HL-60/S4 treated with retinoic acid at 250 ng/mL for 4 days and 3 days (cell line): Measurements from ENCODE around the gene PFN4.
"Not testable (repeated sequence)": the region's sequence is repeated elsewhere in the genome, so short reads cannot be mapped to it uniquely, and the experiment has no call there.

ENCODE experiments used
- in situ Hi-C: fragments of 300-500 bp; cut with MboI; formaldehyde crosslinking; loops from 2 replicates; pipeline ENCODE4 v1.7.0; 2022; ENCODE audit warnings: low sequenced_read_pairs

PFN4 gene, protein sequence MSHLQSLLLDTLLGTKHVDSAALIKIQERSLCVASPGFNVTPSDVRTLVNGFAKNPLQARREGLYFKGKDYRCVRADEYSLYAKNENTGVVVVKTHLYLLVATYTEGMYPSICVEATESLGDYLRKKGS

DNA sequence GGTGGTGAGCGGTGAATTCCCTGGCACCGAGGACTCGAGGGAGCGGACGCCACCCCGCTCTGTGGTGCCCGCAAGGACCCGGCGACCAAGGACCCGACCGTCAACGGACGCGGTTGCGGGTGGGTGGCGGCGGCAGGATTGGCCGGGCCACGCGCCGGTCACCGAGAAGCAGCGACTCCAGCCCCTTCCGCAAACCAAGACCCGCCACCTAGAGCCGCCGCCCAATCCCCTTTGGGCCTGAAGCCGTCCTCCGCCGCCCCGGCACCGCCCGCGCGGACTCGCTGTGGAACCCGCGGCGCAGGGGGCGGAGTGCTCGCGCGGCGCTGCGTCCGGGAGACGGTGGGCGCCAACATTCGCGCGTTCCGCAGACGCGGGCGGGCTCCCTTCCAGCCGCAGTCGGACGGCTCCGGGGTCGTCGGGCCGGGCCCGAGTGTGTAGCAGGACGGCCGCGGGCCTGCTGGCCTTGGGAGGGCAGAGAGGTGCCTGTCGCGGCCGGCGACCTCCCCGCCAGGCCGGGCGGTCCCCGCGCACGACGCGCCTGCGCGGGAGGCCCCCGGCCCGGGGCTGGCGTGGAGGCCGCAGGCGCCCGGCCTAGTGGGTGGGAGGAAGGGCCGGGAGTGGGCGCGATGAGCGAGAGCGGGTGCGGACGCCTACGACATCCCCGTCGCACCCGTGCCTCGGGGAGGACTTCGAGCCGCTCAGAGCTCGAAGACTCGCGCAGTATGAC lies at the start of gene PFN4, which contains the start of gene FAM228B:
PFN4 (minus strand) TSS at position 140 of the 727 bp plus-strand sequence. CDS start 799 bp downstream, outside the sequence.
FAM228B (plus strand) TSS at position 275 of the 727 bp plus-strand sequence. CDS start 893 bp downstream, outside the sequence.
- in situ Hi-C loops, result no loop called here

DNA sequence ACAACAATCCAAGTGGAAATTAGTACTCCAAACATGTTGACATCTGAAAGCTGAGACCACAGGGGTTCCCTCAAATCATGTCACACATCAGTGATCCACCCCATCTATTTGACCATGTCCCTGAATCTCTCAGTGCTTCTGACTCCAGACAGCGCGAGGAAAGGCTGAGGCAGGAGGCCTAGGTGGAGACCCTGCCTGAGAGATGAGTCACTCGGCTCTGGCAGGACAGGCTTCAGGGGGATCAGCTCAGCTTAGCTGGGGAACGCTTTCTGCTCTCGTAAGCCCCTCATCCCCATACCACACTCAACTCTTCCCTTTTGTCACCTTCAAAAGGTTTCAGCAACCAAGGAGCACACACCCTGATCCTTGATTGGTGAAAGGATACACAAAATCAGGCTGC lies 45.9 kb upstream of the PFN4 start:
- in situ Hi-C loops, result no loop called here

DNA sequence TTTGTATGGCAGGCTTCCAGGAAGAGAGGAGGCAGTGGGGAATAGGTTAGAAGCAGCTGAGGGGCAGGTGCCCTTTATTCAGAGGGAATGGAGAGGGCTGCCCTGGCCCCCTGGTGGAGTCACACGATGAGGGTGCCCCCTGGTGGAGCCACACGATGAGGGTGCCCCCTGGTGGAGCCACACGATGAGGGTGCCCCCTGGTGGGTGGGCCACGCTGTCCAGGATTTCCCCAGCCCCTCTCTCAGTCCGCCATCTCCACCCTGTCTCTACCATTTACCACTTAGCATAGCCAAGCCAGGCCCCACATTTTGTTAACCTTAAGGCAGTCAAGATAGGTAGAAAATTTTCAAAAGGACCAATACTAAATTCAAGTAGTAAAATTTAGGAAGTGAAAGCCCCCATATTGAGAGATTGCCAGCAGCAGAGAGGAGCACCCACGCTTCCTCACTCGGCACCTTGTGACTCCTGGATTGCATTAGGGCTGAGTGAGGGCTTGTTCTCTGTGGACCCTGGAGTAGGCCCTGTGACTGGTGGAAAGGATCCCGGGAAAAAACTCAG lies 41.4 kb upstream of the PFN4 start:
- in situ Hi-C loops, result no loop called here

DNA sequence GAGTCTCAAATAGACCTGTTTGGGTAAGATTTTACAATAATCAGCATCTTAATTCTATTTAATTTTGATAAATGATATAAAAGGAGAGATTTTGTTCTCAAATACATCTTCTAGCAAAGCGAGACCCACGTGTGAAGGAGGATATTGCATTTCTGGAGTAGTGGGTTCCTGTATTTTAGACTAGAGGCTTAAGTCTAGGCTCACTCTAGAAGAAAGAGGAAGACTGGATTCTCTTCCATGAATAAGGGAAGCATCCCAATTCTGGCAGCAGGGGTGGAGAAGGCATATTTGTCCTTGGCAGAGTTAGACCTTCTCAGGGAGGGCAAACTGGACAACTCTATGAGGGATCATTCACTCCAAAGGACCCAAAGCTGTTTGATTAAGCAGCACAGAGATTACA lies 40.5 kb upstream of the PFN4 start:
- in situ Hi-C loops, result no loop called here

DNA sequence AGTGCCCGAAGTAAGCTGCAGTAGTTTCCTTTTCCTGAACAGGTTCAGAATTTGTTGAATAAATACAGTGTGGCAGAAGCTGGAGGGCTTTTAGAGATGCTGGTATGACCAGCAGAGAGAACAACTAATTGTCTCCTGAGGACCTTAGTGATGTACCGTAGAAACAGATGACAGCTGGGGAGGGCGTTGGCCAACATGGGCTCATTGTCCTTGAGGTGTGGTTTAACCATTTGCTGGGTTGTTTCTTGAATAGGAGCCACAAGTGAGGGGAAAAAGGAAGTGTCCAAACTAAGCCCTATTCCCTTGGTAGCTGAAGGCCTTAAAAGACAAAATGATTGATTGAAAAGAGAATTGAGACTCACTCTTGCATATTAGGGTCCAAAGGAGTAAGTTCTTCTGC lies 40.1 kb upstream of the PFN4 start:
- in situ Hi-C loops, result no loop called here

DNA sequence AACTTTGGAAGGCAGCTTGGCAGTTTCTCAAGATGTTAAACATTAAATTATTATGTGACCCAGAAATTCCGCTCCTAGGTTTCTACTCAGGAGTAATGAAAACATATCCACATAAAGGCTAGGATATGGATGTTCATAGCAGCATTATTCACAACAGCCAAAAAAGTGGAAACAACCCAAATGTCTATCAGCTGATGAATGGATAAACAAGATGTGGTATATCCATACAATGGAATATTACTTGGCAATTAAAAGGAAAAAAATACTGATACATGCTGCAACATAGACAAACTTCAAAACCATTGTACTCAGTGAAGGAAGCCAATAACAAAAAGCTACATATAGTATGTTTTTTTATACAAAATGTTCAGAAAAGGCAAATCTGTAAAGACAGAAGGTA lies 39.4 kb upstream of the PFN4 start:
- in situ Hi-C loops, result no loop called here

DNA sequence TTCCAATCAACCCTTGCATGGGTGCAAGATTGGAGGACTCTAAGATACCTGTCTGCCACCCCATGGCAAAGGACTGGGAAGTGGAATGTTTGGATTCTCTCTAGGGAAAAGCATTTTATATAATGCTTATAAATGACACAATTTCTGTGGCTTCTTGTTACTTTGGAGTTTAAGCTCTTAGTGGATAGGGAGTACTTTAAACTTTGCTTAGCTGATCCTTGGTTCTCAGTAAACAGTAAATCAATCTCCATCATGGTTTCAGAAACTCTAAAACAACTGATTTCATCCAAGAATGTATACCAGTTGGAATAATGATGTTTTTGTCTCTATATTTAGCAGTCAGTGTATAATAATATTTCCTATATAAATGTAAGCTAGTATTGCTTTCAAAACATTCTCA lies 37.6 kb upstream of the PFN4 start:
- in situ Hi-C loops, result no loop called here

DNA sequence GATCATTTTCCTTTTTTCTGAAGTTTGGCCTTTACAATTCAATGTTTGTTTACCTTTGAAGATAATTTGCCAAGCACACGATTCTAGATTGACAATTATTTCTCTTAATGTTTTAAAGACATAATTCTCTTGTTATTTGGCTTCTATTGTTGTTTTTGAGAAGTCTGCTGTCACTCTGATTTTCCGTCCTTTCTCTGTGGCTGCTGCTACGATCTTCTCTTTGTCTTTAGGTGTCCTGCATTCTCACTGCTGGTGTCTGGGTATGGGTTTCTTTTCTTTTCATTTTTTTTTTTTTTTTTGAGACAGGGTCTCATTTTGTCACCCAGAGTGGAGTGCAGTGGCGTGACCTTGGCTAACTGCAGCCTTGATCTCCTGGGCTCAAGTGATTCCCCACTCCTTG lies 36.6 kb upstream of the PFN4 start:
- in situ Hi-C loops, result no loop called here

DNA sequence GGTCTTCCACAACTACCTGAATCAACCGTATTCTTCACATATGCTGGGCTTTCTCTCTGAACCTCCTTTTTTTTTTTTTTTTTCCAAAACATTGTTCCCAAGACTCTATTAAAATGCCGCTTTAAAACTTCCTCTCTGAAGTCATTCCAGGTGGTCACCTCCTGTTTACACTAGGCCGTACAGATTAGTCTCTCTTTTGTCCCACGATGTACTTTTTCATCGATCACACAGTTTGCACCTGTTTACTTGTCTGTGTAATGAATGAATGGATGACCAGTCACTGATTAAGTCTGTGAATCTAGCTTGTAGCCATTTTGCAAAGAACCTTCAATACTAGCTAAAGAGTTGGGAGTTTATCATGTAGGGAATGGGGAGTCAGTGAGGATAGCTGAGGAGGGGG lies 35.0 kb upstream of the PFN4 start:
- in situ Hi-C loops, result no loop called here

DNA sequence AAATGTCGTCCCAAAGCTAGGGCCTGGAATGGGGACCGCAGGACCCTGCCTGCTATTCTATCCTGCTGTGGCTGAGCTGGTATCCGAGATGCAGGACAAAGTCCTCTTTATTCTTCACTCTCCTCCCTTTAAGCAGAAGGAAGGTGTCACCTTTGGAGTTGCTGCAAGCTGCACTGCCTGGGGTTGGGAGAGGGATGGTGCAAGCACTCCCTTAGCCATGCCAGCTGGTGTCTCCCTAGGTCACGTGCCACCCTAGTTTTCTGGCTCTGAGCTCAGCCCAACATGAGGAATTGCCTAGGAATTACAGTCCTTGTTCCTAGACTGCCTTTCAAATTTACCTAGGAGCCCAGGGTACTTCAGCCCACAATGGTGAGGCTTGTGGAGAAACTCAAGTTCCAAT lies 30.3 kb upstream of the PFN4 start:
- in situ Hi-C loops, result no loop called here

DNA sequence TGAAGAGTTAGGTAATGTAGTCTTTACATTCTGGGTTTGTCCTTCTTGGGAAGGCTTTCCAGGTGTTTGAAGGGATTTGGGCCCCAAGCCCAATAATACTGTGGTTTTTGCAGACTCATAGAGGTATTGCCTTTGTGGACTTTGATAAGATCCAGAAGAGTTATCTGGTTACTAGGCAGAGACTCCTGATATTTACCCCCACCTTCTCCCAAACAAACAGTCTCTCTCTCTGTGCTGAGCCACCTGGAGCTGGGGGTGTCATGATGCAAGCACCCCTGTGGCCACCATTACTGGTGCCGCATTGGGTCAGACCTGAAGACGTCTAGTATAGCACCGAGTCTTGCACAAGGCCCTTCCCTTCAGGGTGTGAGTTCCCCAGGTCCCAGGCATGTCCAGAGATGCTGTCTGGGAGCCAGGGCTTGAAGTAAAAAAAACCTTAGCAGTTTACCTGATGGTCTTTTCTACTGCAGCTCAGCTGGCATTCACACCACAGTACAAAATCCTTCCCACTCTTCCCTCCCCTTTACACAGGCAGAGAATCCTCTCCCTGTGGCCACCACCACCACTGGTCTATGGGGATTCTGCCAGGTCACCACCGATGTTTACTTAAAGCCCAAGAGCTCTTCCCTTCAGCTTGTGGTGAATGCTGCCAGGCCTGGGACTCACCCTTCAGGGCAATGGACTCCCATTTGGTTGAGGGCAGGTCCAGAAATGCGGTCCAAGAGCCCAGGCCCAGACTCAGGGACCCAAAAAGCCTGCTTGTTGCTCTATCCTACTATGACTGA lies 29.5 kb upstream of the PFN4 start:
- in situ Hi-C loops, result no loop called here

DNA sequence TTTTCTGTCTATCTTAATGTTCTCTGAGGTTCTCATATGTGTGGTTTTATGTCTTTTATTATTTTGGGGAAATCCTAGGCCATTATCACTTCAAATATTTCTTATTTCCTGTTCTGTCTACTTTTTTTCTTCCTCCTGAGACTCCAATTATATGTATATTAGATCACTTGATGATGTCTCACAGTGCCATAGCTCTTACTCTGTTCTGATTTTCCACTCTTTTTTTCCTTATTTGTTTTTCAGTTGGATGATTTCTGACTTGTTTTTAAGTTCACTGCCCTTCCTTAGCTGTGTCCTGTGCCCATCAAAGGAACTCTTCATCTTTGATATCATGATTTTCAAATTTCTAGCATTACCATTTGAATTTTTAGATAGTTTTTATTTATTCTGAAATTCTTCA lies 24.2 kb upstream of the PFN4 start:
- in situ Hi-C loops, result no loop called here

DNA sequence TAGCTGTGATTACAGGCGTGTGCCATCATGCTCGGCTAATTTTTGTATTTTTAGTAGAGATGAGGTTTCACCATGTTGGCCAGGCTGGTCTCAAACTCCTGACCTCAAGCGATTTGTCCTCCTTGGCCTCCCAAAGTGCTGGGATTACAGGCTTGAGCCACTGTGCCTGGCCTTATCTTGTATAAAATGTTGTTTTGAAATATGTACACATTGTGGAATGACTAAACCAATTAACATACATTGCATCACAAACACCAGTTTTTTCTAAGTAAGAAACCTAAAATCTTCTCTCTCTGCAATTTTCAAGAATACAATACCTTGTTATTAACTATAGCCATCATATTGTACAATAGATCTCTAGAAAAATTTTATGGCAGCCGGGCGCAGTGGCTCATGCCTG lies 17.2 kb upstream of the PFN4 start:
- in situ Hi-C loops, result not testable (repeated sequence)

DNA sequence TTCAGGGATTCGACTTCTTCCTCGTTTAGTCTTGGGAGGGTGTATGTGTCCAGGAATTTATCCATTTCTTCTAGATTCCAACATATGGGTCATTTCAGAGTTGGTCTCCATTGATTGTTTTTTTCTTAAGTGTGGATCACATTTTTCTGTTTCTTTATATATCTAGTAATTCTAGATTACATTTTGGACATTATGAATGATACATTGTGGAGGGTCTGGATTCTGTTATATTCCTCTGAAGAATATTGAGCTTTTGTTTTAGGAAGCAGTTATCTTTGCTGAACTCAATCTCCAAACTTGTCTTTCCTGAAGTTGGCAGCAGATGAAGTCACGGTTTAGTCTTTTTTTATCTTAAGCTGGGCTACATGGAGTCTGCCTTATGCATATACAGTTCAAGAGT lies 9.4 kb upstream of the PFN4 start:
- in situ Hi-C loops, result no loop called here

DNA sequence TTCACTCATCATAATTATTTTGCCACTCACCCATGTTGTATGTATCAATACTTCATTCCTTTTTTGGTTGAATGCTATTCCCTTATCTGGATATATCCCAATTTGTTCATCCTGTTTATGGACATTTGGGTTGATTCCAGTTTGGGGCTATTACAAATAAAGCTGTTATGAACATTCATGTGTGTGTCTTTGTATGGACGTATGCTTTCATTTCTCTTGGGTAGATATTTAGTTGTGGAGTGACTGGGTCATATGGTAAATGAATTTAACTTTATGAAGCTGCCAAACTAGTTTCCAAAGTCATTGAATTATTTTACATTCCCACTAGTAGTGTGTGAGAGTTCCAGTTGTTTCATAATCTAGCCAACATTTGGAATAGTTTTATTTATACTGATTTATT lies 2.8 kb upstream of the PFN4 start:
- in situ Hi-C loops, result no loop called here

DNA sequence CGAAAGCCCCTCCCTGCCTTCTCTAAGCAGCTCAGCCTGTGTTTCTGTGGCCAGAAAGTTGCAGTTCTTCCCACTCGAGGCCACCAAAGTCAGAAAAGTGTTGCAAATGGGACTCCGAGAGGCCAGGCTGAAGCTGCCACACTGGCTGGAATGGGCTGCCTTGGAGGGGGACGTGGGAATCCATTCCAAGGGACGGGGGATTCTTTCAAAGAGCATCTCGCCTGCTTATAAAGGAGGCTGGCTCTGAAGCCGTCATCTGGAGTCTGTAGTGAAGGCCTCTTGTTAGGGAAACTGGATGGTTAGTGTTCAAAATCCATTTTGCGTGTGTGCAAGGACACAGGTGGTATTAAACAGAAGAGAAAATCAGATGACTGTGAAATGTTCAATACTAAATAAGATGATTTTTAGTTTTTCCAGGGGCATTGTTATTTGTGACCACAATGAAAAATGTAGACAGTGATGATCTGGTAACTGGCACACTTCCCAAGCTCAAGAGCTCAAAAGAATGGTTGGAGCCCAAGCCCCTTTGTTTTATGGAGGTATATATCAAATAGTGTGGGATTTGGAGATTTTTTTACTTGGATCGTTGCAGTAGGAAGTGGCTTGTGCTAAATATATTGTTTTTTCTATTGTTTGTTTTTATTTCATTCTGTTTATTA lies 917 bp upstream of the PFN4 start:
- in situ Hi-C loops, result no loop called here

DNA sequence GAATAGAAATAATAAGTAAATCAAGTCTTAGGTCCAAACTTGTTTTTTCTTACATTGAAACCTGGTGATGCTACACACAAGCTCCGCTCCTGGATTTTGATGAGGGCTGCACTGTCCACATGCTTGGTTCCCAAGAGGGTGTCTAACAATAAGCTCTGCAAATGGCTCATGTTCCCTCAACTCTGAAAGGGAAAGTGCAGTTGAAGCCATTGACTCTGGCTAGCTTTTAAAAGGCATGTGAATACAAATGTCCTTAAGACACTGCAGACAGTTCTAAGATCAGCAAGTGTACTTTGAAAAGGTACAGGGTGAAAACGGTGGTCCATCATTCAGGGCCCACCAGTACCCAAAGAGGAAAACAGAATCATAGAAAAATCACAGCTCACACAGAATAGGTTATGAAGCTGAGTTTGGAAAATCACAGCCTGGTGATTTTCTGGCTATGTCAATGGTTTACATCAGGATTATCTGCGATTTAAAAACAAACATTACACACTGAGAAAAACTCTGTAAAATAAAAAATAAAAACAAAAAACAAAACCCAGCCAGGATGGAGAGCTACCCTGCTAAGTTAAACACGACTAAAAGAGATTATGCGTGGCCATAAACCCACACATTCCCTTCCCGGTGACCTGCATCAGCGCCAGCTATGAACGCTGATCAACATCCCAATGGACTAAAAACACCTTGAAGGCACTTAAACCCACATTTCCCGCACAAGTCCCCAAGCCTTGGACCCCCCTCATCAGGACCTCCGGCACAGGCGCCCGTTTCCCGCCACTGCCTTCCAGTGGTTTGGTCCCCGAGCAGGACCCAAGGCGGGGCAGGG lies 554 bp downstream of the PFN4 start:
- in situ Hi-C loops, result no loop called here

DNA sequence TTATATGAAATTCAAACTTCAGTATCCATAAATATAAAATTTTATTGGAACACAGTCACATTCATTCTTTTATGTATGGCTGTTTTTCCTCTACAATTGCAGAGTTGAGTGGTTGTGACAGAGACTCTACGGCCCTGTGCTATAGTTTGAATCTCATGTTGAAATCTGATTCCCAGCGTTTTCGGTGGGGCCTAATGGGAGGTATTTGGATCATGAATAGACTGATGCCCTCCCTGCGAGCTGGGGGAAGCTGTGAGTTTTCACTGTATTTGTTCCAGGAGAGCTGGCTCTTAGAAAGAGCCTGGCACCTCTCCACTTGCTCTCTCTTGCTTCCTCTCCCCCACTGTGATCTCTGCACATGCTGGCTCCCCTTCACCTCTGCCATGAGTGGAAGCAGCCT lies 1.7 kb downstream of the PFN4 start:
- in situ Hi-C loops, result no loop called here

DNA sequence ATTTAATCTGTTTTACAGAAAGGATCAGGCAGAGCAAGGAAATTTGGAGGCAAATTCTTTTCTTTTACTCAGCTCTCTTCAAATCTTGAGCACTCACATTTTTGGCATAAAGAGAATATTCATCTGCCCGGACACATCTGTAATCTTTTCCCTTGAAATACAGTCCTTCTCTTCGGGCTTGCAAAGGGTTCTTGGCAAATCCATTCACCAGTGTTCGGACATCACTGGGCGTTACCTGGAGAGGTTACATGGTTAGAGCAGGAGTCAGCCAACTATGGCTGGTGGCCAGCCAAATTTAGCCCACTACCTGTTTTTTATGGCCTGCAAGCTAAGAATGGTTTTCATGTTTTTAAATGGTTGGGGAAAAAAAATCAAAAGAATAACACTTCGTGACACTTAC lies 2.1 kb downstream of the PFN4 start:
- in situ Hi-C loops, result no loop called here

DNA sequence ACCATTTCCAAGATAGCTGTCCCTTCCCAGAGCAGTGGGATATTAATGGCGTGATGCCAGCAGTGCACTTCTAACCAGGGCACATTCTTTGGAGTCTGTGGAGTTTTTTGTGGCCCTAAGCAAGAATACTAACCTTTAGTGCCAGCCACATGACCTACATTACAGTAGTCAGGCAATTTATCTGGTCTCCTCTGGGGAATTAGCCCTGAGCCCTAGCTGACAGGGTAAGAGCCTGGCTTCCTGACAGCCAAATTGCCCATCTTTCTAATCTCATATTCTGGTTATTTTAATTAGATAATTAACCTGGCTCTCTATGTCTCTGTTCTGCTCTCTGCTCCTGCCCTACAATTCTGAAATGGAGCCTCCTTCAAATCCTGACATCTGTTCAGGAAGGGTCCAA lies 5.2 kb downstream of the PFN4 start:
- in situ Hi-C loops, result no loop called here
